HT1080 (cell line): ENCODE data around the gene MSANTD3. TPM values are rescaled to one million over a fixed set of nuclear protein-coding genes. Genes with fewer than 3 reads are reported as not detected.
A peak's percentile ranks its signal among the peaks of the same experiment; 100 is the strongest.
"Not testable (repeated sequence)": the region's sequence is repeated elsewhere in the genome, so short reads cannot be mapped to it uniquely, and the experiment has no call there.

Source experiments
- DNase-seq: peaks from one replicate; pipeline ENCODE4 v3.0.0-alpha.2; 2015; ENCODE audit warnings: low read depth
- polyA plus RNA-seq, 2 experiments: library from polyadenylated mRNA; depleted of rRNA; stranded (reverse); fragments of >200 nt; gene quantifications; 2 replicates each; pipeline ENCODE4 v1.2.3, GENCODE V29; 2015
- total RNA-seq: library from RNA; depleted of rRNA; stranded (reverse); fragments of >200 nt; shearing (Covaris generic); gene quantifications from 2 replicates; pipeline ENCODE4 v1.2.3, GENCODE V29; 2014; rRNA removed

MSANTD3 gene
- total RNA-seq, result 126 TPM in 2 replicates
- polyA plus RNA-seq (2015; cell fraction: cytosol; rRNA removed), result 112 and 117 TPM in 2 replicates
- 49.2 and 52.9 TPM in 2 replicates for polyA plus RNA-seq (2015; cell fraction: nucleus; rRNA removed)

GRCh38 chr9:100426530-100427365, at the start of gene MSANTD3:
MSANTD3 (plus strand) TSS chr9:100427143; CDS start chr9:100441939, 14,796 bp downstream.
- peak; percentile 75 for DNase-seq

- DNase-seq, result peak; percentile 92
These were observed 47.1 kb upstream of the MSANTD3 start for GRCh38 chr9:100379862-100380261.

GRCh38 chr9:100392989-100393388, 34.0 kb upstream of the MSANTD3 start:
- not testable (repeated sequence) for DNase-seq

DNA sequence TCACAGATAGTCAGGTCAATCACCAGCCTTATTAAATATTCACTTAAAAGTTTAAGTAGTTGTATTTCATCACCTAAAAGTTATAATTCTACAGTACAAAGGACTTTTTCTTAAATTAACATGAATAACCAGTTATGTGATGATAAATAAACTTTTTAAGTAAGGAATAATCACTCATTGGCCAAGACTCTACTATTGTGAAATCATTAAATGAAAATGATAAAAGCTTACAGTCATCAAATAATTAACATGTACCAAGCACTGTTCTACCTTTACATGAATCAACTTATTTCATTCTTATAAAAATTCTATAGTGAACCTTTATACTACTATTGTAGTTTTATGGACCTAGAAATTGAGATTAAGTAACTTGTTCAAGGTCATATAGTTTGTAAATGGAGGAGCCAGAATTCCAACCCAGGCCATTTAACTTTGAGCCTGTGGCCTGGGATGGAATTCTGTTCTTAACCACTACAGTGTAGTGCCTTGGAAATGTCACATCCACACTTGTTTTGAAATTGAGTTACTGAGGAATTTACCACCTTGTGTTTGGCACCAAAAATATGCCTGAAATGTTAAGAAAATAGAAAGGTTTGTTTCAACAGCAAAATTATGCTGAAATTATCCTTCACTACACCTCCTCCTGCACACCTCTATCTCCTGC, 32.8 kb upstream of the MSANTD3 start:
- DNase-seq, result no peak

- peak; percentile 42 for DNase-seq
These were observed 32.1 kb upstream of the MSANTD3 start for GRCh38 chr9:100394816-100395215.

- no peak for DNase-seq
These were observed 30.2 kb upstream of the MSANTD3 start for GRCh38 chr9:100396769-100397168.

DNA sequence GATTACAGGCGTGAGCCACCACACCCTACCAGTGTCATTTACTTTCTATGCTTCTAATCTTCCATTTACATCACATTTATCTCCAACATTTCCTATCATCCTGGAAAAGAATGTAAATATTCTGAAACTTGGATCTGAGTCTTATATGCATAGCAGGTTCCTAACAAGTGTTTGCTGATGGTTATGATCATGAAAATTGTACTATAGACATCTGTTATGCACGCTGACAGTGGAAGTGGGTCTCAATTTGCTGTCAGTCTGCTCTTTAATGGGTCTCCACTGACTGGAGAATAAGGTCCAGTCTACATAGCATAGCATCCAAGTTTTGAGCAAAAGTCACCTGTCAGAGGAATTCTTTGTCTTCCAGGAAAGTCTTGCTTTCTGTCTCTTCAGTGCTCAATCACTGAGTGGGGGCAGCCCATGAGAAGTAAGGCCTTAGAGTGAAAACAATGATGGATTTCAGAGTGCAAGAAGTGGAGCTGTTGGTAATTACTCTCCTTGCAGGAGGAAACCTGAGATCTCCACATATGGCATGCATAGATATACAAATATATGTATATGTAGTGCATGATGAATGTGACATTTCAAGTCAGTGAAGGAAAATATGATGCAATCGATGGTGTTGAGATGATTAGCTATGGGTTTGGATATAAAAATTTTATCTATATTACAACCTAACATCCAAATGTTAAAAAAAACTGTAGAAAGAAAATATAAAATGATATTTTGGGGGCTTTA, 29.2 kb upstream of the MSANTD3 start:
- DNase-seq, result no peak

DNA sequence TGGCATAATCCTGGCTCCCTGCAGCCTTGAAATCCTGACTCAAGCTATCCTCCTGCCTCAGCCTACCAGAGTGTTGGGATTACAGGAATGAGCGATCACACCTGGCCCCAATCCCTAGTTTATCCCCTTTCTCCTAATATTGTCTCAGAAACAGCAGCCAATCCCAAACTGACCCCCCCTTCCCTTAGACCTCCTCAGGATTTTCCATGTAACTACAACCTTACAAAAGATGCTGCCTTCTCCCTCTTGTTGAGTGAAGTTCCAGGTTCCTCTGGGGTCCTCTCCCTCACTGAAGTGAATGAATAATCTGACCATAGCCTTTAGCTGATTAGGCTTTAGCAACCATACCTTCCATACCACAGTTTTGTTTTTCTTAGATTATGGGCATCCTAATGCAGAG, 25.9 kb upstream of the MSANTD3 start:
- DNase-seq, result no peak

- no peak for DNase-seq
These were observed 20.0 kb upstream of the MSANTD3 start for GRCh38 chr9:100406962-100407361.

- DNase-seq, result no peak
These were observed 18.3 kb upstream of the MSANTD3 start for GRCh38 chr9:100408546-100409175.

DNA sequence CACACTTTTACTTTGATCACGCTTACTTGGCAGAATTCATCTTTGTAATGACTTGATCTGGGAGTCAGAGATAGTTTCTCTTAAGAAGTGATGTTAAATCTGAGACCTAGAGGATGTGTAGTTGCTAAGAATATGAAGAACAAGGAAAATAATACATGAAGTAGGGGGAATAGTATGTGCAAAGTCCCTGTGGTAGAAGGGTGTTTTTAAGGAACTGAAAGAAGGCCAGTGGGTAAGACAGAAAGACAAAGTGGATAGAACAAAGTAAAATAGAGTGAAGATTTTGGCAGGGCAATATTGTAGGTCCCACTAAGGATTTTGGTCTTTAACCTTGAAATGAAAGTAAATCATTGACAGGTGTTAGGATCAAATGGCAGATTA, 17.8 kb upstream of the MSANTD3 start:
- no peak for DNase-seq

GRCh38 chr9:100411472-100412283, 15.3 kb upstream of the MSANTD3 start:
- peak; percentile 77 for DNase-seq

DNA sequence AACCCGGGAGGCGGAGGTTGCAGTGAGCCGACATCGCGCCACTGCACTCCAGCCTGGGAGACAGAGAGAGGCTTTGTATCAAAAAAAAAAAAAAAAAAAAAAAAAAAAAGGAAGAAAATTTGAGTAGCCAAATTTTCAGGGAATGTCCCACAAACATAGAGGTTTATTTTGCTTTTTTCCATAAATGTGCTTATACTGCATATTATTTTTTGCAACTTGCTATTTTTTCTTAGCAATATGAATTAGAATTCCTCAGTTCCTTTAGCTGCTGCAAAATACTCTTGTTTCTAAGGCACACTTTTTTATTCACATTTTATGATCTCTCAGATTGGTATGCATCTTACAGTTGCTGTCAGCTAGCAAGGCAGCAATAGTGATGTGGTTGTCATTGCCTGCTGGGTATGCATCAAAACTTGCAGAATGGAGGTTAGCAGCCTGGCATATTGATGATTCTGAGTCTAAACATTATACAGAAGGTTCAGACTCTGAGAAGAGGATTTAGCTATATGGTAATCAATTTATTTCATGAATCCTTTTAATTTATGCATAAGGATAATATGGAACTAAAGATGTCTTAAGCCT, 13.0 kb upstream of the MSANTD3 start:
- DNase-seq, result no peak

GRCh38 chr9:100417815-100418214, 9.1 kb upstream of the MSANTD3 start:
- DNase-seq, result no peak

- no peak for DNase-seq
These were observed 7.8 kb upstream of the MSANTD3 start for GRCh38 chr9:100419166-100419565.

- peak; percentile 74 for DNase-seq
These were observed 5.8 kb upstream of the MSANTD3 start for GRCh38 chr9:100421116-100421515.

GRCh38 chr9:100425758-100426157, 1.2 kb upstream of the MSANTD3 start:
- no peak for DNase-seq

GRCh38 chr9:100426189-100426529, 784 bp upstream of the MSANTD3 start:
- no peak for DNase-seq

- peak; percentile 70 for DNase-seq
These were observed 672 bp downstream of the MSANTD3 start for GRCh38 chr9:100427366-100428263.
